ENCODE results near the gene DSCAML1. TPM values are rescaled to one million over a fixed set of nuclear protein-coding genes. Genes with fewer than 3 reads are reported as not detected.

Gene DSCAML1
- total RNA-seq, 1 experiment from 2014 or later: not detected

GRCh38 chr11:117535850-117536411 is 261.1 kb downstream of the DSCAML1 start:
- no peak for DNase-seq (ENCODE audit: extremely low read depth, low read depth)

- no peak for DNase-seq (ENCODE audit: extremely low read depth, low read depth)
Observed at GRCh38 chr11:117535201-117535849, 261.7 kb downstream of the DSCAML1 start.

- DNase-seq (ENCODE audit: extremely low read depth, low read depth): no peak
Observed at GRCh38 chr11:117532568-117532967, 264.4 kb downstream of the DSCAML1 start.

GRCh38 chr11:117529816-117530215 is 267.2 kb downstream of the DSCAML1 start:
- no peak for DNase-seq (ENCODE audit: extremely low read depth, low read depth)

GRCh38 chr11:117528097-117528721 is 268.8 kb downstream of the DSCAML1 start:
- no peak for DNase-seq (ENCODE audit: extremely low read depth, low read depth)

- DNase-seq (ENCODE audit: extremely low read depth, low read depth): no peak
Observed at GRCh38 chr11:117527271-117527670, 269.7 kb downstream of the DSCAML1 start.

GRCh38 chr11:117525866-117526542 is 271.0 kb downstream of the DSCAML1 start:
- DNase-seq (ENCODE audit: extremely low read depth, low read depth): no peak

- no peak for DNase-seq (ENCODE audit: extremely low read depth, low read depth)
Observed at GRCh38 chr11:117524468-117525183, 272.4 kb downstream of the DSCAML1 start.

- DNase-seq (ENCODE audit: extremely low read depth, low read depth): no peak
Observed at GRCh38 chr11:117523680-117524079, 273.3 kb downstream of the DSCAML1 start.

- no peak for DNase-seq (ENCODE audit: extremely low read depth, low read depth)
Observed at GRCh38 chr11:117521974-117522373, 275.0 kb downstream of the DSCAML1 start.

GRCh38 chr11:117520966-117521365 is 276.1 kb downstream of the DSCAML1 start:
- DNase-seq (ENCODE audit: extremely low read depth, low read depth): no peak

GRCh38 chr11:117520201-117520600 is 276.8 kb downstream of the DSCAML1 start:
- DNase-seq (ENCODE audit: extremely low read depth, low read depth): no peak

GRCh38 chr11:117519590-117519989 is 277.4 kb downstream of the DSCAML1 start:
- no peak for DNase-seq (ENCODE audit: extremely low read depth, low read depth)

- no peak for DNase-seq (ENCODE audit: extremely low read depth, low read depth)
Observed at GRCh38 chr11:117519170-117519569, 277.8 kb downstream of the DSCAML1 start.

- DNase-seq (ENCODE audit: extremely low read depth, low read depth): no peak
Observed at GRCh38 chr11:117518455-117518854, 278.6 kb downstream of the DSCAML1 start.

GRCh38 chr11:117517097-117517496 is 279.9 kb downstream of the DSCAML1 start:
- no peak for DNase-seq (ENCODE audit: extremely low read depth, low read depth)

- DNase-seq (ENCODE audit: extremely low read depth, low read depth): no peak
Observed at GRCh38 chr11:117515892-117516787, 280.9 kb downstream of the DSCAML1 start.

GRCh38 chr11:117514256-117514655 is 282.8 kb downstream of the DSCAML1 start:
- DNase-seq (ENCODE audit: extremely low read depth, low read depth): no peak

GRCh38 chr11:117513666-117514065 is 283.4 kb downstream of the DSCAML1 start:
- DNase-seq (ENCODE audit: extremely low read depth, low read depth): no peak

All from NCI-H460 (cell line).